HepG2 (cell line): Measurements from ENCODE around the gene MEF2A. TPM values are rescaled to one million over a fixed set of nuclear protein-coding genes. Genes with fewer than 3 reads are reported as not detected.

Experiments used
- ELF4 ChIP-seq: sonication (generic); formaldehyde crosslinking; IDR thresholded peaks from 2 replicates; pipeline ENCODE4 v1.5.0; 2020; ENCODE audit warnings: missing genetic modification reagents, mild to moderate bottlenecking, moderate library complexity, borderline replicate concordance
- HCFC1 ChIP-seq: fragments of 150-350 bp; IDR thresholded peaks from 2 replicates; pipeline ENCODE4 v1.6.1; 2014; ENCODE audit warnings: low read depth, low read length
- MXD4 ChIP-seq: IDR thresholded peaks from 2 replicates; pipeline ENCODE4 v1.6.1; 2016; ENCODE audit warnings: mild to moderate bottlenecking, missing biosample characterization, missing genetic modification reagents
- PCBP2 ChIP-seq: fragments of 200-400 bp; formaldehyde crosslinking; optimal IDR thresholded peaks from 2 replicates; pipeline ENCODE3; 2018; ENCODE audit warnings: low read length, low read depth; ENCODE audit not compliant: poor library complexity, severe bottlenecking
- RELA ChIP-seq: sonication (generic); formaldehyde crosslinking; IDR thresholded peaks from 2 replicates; pipeline ENCODE4 v1.4.0; 2020; ENCODE audit warnings: missing genetic modification reagents
- STAG1 ChIP-seq: sonication (generic); formaldehyde crosslinking; IDR thresholded peaks from 2 replicates; pipeline ENCODE4 v1.4.0; 2020; ENCODE audit warnings: missing genetic modification reagents
- ZNF205 ChIP-seq: IDR thresholded peaks from 2 replicates; pipeline ENCODE4 v1.6.1; 2018; ENCODE audit warnings: missing biosample characterization, missing genetic modification reagents
- ZNF251 ChIP-seq: sonication (generic); formaldehyde crosslinking; IDR thresholded peaks from 2 replicates; pipeline ENCODE4 v1.9.0; 2021; ENCODE audit warnings: mild to moderate bottlenecking, missing genetic modification reagents
- ZNF570 ChIP-seq: sonication (generic); formaldehyde crosslinking; IDR thresholded peaks from 2 replicates; pipeline ENCODE4 v1.4.0; 2020; ENCODE audit warnings: mild to moderate bottlenecking, missing genetic modification reagents, borderline replicate concordance
- ZNF670 ChIP-seq: sonication (generic); formaldehyde crosslinking; IDR thresholded peaks from 2 replicates; pipeline ENCODE4 v1.8.0; 2022; ENCODE audit warnings: mild to moderate bottlenecking, missing genetic modification reagents, borderline replicate concordance
- ZNF766 ChIP-seq: sonication (generic); formaldehyde crosslinking; IDR thresholded peaks from 2 replicates; pipeline ENCODE4 v1.5.0; 2020; ENCODE audit warnings: missing genetic modification reagents, borderline replicate concordance
- polyA plus RNA-seq, 8 experiments: library from polyadenylated mRNA; depleted of rRNA in 3 of 8; stranded (reverse) in 7 of 8; unstranded in 1 of 8; fragments of >200 nt; fragmentation: Illumina TruSeq in 4 of 8; extraction: Trizol in 4 of 8; gene quantifications; 2 replicates each; pipeline versions ENCODE4 v1.2.1 to v1.2.3, GENCODE V29; 2011 to 2016; ENCODE audit warnings: low read depth in 4 of 8, missing spikeins in 1 of 8, mixed read lengths in 1 of 8; ENCODE audit not compliant: insufficient read depth in 1 of 8
- total RNA-seq, 5 experiments: library from RNA; depleted of rRNA; stranded (reverse); fragments of >200 nt; fragmentation: Illumina TruSeq; extraction: Trizol; gene quantifications; 2 replicates each; pipeline ENCODE4 v1.2.3, GENCODE V29; 2016; ENCODE audit warnings: low read depth in 1 of 5
- TF ChIP-seq, protein P1 (sequence below): sonication (generic); formaldehyde crosslinking; IDR thresholded peaks from 2 replicates; pipeline ENCODE4 v1.5.1; 2020; ENCODE audit warnings: mild to moderate bottlenecking, missing genetic modification reagents, borderline replicate concordance
- TF ChIP-seq, protein P2 (sequence below): sonication (generic); formaldehyde crosslinking; IDR thresholded peaks from 2 replicates; pipeline ENCODE4 v1.4.0; 2020; ENCODE audit warnings: missing genetic modification reagents, mild to moderate bottlenecking, borderline replicate concordance
- TF ChIP-seq, protein P3 (sequence below): sonication (generic); formaldehyde crosslinking; IDR thresholded peaks from 2 replicates; pipeline ENCODE4 v1.4.0; 2020; ENCODE audit warnings: missing genetic modification reagents, borderline replicate concordance
- TF ChIP-seq, protein P4 (sequence below): sonication (generic); formaldehyde crosslinking; IDR thresholded peaks from 2 replicates; pipeline ENCODE4 v1.4.0; 2020; ENCODE audit warnings: missing genetic modification reagents
- TF ChIP-seq, protein P5 (sequence below): sonication (generic); formaldehyde crosslinking; IDR thresholded peaks from 2 replicates; pipeline ENCODE4 v1.8.1; 2022; ENCODE audit warnings: mild to moderate bottlenecking, missing genetic modification reagents

The MEF2A gene
- total and polyA plus RNA-seq, 2 of the 13 experiments (the other 11 are each of a cell fraction or from before 2014, with no cell fraction given) = 15.2 to 24.4 TPM

DNA sequence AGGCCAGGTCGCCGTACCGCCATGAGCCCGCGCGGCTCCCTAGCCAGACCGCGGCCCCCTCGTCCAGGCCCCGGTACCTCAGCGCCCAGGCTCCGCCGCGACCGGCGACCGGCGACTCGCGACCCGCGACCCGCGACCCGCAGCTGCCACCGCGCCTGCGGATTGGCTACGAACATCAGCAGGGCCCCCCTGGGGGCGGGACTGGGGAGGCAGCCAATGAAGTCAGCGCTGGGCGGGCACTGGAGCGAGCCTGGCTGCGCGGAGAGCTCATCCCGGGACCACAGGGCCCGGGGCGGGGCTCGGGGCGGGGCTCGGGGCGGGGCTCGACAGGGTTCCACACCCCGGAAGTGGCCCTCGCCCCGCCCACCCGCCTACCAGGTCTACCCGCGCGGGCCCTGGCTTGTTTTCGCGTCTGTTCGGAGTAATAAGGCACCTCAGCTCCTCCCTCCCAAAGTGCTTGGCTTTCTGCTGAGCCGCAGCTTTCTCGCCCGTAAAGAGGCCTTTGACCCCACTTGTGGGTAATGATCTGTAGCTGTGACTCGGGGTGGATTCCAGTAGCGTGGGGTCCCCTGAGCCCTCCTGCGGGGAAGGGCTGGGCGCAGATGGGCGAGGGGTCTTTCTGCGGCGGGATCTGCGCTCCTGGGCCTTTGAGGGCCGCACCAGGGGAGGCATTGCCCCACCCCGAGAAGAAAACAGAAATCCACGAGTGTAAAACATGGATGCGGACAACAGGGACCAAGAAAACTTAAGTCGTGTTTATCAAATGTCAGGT lies 167.7 kb downstream of the MEF2A start, which contains the start of gene LYSMD4 (continued):
- TF ChIP-seq, protein P1, sequence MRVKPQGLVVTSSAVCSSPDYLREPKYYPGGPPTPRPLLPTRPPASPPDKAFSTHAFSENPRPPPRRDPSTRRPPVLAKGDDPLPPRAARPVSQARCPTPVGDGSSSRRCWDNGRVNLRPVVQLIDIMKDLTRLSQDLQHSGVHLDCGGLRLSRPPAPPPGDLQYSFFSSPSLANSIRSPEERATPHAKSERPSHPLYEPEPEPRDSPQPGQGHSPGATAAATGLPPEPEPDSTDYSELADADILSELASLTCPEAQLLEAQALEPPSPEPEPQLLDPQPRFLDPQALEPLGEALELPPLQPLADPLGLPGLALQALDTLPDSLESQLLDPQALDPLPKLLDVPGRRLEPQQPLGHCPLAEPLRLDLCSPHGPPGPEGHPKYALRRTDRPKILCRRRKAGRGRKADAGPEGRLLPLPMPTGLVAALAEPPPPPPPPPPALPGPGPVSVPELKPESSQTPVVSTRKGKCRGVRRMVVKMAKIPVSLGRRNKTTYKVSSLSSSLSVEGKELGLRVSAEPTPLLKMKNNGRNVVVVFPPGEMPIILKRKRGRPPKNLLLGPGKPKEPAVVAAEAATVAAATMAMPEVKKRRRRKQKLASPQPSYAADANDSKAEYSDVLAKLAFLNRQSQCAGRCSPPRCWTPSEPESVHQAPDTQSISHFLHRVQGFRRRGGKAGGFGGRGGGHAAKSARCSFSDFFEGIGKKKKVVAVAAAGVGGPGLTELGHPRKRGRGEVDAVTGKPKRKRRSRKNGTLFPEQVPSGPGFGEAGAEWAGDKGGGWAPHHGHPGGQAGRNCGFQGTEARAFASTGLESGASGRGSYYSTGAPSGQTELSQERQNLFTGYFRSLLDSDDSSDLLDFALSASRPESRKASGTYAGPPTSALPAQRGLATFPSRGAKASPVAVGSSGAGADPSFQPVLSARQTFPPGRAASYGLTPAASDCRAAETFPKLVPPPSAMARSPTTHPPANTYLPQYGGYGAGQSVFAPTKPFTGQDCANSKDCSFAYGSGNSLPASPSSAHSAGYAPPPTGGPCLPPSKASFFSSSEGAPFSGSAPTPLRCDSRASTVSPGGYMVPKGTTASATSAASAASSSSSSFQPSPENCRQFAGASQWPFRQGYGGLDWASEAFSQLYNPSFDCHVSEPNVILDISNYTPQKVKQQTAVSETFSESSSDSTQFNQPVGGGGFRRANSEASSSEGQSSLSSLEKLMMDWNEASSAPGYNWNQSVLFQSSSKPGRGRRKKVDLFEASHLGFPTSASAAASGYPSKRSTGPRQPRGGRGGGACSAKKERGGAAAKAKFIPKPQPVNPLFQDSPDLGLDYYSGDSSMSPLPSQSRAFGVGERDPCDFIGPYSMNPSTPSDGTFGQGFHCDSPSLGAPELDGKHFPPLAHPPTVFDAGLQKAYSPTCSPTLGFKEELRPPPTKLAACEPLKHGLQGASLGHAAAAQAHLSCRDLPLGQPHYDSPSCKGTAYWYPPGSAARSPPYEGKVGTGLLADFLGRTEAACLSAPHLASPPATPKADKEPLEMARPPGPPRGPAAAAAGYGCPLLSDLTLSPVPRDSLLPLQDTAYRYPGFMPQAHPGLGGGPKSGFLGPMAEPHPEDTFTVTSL (CRISPR knock-in tag) = peak; percentile 16; the same call in 1 of the 2 replicates
- TF ChIP-seq ELF4 (CRISPR knock-in tag) (no peak), ZNF570 (CRISPR knock-in tag) (no peak), ZNF251 (no peak), MXD4 (CRISPR knock-in tag) (no peak), ZNF766 (no peak), RELA (no peak), PCBP2 (no peak), HCFC1 (no peak), ZNF670 (CRISPR knock-in tag) (no peak), ZNF205 (CRISPR knock-in tag) (no peak), STAG1 (no peak)
- TF ChIP-seq, protein P2, sequence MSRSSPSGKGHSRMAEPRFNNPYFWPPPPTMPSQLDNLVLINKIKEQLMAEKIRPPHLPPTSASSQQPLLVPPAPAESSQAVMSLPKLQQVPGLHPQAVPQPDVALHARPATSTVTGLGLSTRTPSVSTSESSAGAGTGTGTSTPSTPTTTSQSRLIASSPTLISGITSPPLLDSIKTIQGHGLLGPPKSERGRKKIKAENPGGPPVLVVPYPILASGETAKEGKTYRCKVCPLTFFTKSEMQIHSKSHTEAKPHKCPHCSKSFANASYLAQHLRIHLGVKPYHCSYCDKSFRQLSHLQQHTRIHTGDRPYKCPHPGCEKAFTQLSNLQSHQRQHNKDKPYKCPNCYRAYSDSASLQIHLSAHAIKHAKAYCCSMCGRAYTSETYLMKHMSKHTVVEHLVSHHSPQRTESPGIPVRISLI = no peak
- TF ChIP-seq, protein P3, sequence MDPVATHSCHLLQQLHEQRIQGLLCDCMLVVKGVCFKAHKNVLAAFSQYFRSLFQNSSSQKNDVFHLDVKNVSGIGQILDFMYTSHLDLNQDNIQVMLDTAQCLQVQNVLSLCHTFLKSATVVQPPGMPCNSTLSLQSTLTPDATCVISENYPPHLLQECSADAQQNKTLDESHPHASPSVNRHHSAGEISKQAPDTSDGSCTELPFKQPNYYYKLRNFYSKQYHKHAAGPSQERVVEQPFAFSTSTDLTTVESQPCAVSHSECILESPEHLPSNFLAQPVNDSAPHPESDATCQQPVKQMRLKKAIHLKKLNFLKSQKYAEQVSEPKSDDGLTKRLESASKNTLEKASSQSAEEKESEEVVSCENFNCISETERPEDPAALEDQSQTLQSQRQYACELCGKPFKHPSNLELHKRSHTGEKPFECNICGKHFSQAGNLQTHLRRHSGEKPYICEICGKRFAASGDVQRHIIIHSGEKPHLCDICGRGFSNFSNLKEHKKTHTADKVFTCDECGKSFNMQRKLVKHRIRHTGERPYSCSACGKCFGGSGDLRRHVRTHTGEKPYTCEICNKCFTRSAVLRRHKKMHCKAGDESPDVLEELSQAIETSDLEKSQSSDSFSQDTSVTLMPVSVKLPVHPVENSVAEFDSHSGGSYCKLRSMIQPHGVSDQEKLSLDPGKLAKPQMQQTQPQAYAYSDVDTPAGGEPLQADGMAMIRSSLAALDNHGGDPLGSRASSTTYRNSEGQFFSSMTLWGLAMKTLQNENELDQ (CRISPR knock-in tag) = no peak
- TF ChIP-seq, protein P4, sequence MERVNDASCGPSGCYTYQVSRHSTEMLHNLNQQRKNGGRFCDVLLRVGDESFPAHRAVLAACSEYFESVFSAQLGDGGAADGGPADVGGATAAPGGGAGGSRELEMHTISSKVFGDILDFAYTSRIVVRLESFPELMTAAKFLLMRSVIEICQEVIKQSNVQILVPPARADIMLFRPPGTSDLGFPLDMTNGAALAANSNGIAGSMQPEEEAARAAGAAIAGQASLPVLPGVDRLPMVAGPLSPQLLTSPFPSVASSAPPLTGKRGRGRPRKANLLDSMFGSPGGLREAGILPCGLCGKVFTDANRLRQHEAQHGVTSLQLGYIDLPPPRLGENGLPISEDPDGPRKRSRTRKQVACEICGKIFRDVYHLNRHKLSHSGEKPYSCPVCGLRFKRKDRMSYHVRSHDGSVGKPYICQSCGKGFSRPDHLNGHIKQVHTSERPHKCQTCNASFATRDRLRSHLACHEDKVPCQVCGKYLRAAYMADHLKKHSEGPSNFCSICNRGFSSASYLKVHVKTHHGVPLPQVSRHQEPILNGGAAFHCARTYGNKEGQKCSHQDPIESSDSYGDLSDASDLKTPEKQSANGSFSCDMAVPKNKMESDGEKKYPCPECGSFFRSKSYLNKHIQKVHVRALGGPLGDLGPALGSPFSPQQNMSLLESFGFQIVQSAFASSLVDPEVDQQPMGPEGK (CRISPR knock-in tag) = no peak
- TF ChIP-seq, protein P5, sequence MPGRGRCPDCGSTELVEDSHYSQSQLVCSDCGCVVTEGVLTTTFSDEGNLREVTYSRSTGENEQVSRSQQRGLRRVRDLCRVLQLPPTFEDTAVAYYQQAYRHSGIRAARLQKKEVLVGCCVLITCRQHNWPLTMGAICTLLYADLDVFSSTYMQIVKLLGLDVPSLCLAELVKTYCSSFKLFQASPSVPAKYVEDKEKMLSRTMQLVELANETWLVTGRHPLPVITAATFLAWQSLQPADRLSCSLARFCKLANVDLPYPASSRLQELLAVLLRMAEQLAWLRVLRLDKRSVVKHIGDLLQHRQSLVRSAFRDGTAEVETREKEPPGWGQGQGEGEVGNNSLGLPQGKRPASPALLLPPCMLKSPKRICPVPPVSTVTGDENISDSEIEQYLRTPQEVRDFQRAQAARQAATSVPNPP (CRISPR knock-in tag) = no peak
